NCI-H1694 (cell line): ENCODE data around the gene SIX2.
A peak's percentile ranks its signal among the peaks of the same experiment; 100 is the strongest.

ENCODE experiments used
- DNase-seq: peaks from one replicate; lab custom pipeline; 2025; lab: John Stamatoyannopoulos, UW

SIX2 gene

DNA sequence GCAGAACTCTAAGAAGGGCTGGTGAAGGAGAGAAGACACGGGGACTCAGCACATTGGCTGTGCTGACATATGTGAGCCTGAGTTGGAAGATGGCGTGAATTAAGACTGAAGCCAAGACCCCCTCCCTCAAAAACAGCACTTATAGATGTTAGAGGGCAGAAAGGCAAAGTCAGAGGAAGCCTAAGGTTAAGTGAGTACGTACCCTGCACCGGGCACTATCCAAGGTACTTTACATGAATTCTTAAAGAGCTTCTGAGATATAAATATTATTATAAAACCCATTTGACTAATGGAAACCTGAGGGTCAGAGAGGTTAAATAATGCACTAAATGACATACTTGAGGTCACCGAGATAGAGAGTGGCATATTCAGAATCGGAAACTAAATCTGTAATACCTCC is 42.2 kb downstream of the SIX2 start:
- DNase-seq: no peak

DNA sequence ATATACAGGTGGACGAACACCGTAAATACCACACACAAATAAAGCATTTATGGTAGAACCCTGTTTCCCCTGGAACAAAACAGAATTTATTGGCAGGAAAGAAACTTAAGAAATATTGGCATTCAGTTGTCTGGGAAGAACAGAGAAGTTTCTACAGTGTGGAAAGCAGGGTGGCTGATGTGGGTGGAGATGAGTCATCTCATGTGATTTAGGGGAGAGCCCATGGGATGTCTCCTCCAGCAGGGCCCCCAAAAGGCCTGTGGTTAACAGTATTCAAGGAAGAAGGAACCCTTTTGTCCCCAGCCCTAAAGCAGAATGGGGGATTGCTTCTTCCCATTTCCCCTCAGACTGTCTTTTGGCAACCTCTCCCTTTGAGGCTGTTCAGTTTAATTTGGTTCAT is 43.6 kb downstream of the SIX2 start:
- DNase-seq: no peak

DNA sequence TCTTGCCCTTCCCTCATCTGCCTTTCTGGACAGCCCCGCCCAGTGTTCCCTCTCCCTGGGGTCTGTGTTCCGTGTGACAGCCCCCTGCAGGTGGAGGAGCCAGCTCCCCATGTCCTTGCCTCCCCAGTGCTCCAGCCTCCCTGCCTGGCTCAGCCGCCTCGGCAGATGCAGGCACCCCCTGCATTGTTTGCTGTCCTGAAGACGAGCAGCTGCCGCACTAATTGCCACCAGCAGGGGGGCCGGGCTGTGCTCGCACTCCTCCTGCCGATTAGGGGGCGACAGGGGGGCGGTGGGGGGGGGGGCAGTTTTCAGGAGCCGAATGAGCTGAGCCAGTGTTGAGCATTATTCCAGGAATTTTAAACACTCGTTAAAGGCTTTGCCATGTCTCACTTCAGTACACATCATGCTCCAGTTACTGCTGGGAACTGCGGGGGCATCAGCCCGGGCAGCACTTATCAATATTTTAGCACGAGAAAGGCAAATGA is 44.5 kb downstream of the SIX2 start:
- peak; percentile 90 for DNase-seq

DNA sequence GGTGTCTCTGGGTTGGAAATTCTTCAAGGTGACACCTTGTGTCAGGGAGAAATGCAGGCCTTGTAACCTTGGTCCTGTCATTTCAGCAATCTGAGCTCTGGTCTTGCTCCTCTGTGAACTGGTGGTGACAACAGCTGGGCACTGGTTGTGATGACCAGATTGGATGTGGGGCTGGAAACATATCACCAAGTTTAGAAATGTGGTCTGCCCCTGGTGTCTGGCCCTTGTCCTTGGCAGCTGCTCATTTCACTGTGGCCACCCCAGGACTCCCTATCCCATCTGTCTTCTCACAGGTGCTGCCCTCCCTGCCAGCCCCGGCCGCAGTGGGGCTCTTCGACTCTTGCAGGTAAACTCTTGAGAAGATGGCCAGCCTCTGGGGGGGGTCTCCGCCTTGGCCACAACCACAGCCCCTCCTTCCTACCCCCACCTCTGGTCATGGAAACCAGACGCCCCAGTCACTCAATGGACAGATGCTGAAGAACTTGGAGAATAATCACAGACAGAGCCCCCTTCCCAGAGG is 47.0 kb downstream of the SIX2 start:
- no peak for DNase-seq

- DNase-seq: no peak
Measured at GRCh38 chr2:44960871-44961270, 48.4 kb downstream of the SIX2 start.

- DNase-seq: no peak
Measured at GRCh38 chr2:44959855-44960254, 49.4 kb downstream of the SIX2 start.

DNA sequence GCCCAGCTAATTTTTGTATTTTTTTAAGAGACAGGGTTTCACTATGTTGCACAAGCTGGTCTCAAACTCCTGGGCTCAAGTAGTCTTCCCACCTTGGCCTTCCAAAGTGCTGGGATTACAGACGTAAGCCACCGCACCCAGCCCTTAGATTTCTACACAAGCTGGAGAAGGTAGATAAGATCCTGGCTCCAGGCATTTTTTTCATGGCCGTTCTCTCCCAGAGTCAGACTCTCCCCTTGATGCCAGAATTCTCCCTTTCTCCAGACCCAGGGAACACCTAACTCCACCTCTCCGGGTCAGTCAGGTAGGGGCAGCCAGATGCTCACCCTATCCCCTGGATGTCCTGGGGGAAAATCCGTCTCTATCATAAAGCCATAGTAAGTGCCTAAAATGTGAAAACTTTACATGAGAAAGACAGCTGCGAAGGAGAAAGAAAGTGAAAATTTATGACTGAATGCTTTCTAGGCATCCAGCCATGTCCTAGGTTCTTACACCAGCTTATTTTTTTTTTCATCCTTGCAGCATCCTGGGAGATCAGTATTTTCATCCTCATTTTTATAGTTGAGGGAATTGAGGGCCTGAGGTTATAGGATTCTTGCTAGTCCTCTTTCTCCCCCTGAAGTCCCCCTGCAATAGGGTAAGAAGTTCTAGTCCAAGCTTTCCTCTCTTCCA is 51.5 kb downstream of the SIX2 start:
- DNase-seq: no peak

GRCh38 chr2:44956843-44957242 is 52.4 kb downstream of the SIX2 start:
- DNase-seq: peak; percentile 29

- peak; percentile 45 for DNase-seq
Measured at GRCh38 chr2:44955593-44956392, 53.5 kb downstream of the SIX2 start.
